K562 (cell line): ENCODE results near the gene FEV. TPM values are rescaled to one million over a fixed set of nuclear protein-coding genes. Genes with fewer than 3 reads are reported as not detected.

Experiments used
- ARID4B ChIP-seq: sonication (generic); formaldehyde crosslinking; IDR thresholded peaks from 2 replicates; pipeline ENCODE4 v1.8.0; 2022; ENCODE audit warnings: mild to moderate bottlenecking, missing genetic modification reagents
- CXXC5 ChIP-seq: fragments of 250-450 bp; sonication (Bioruptor Pico); IDR thresholded peaks from 2 replicates; pipeline ENCODE4 v1.8.0; 2022; ENCODE audit warnings: inconsistent platforms, mild to moderate bottlenecking, moderate library complexity
- DMBX1 ChIP-seq: fragments of 250-450 bp; sonication (Bioruptor Pico); IDR thresholded peaks from 2 replicates; pipeline ENCODE4 v1.8.0; 2022; ENCODE audit warnings: inconsistent platforms, mild to moderate bottlenecking, moderate library complexity, borderline replicate concordance
- IFI16 ChIP-seq: fragments of 250-450 bp; sonication (Bioruptor Pico); IDR thresholded peaks from 2 replicates; pipeline ENCODE4 v2.1.2; 2022; ENCODE audit warnings: mild to moderate bottlenecking, inconsistent platforms
- KLF10 ChIP-seq: fragments of 250-450 bp; sonication (Bioruptor Pico); IDR thresholded peaks from 2 replicates; pipeline ENCODE4 v1.6.1; 2021; ENCODE audit warnings: matching md5 sums
- MBD1 ChIP-seq: fragments of 250-450 bp; sonication (Bioruptor Pico); IDR thresholded peaks from 2 replicates; pipeline ENCODE4 v1.8.0; 2022; ENCODE audit warnings: inconsistent platforms
- MEF2D ChIP-seq: conservative IDR thresholded peaks from 2 replicates; pipeline ENCODE4 v1.6.1; 2016; ENCODE audit warnings: low read depth, missing genetic modification characterization, missing compliant biosample characterization
- MTA1 ChIP-seq: fragments of 450-650 bp; IDR thresholded peaks from 2 replicates; pipeline ENCODE4 v1.6.1; 2017; ENCODE audit warnings: borderline replicate concordance
- NCOA4 ChIP-seq: fragments of 450-650 bp; IDR thresholded peaks from 2 replicates; pipeline ENCODE4 v1.6.1; 2018; ENCODE audit warnings: mild to moderate bottlenecking; ENCODE audit not compliant: partially characterized antibody
- NR2C1 ChIP-seq, 2 experiments: fragments of 450-650 bp; IDR thresholded peaks; 2 replicates each; pipeline ENCODE4 v1.6.1; 2017; ENCODE audit warnings: mild to moderate bottlenecking in 2 of 2, antibody characterized with exemption in 1 of 2, inconsistent platforms in 1 of 2, missing compliant biosample characterization in 1 of 2, missing genetic modification characterization in 1 of 2
- PBX2 ChIP-seq, 2 experiments: IDR thresholded peaks in 1 of 2; conservative IDR thresholded peaks in 1 of 2; 2 replicates each; pipeline ENCODE4 v1.6.1; 2016; ENCODE audit warnings: low read depth in 2 of 2, mild to moderate bottlenecking in 1 of 2, missing compliant biosample characterization in 1 of 2, missing genetic modification characterization in 1 of 2, moderate library complexity in 1 of 2
- POLR2B ChIP-seq: fragments of 450-650 bp; IDR thresholded peaks from 2 replicates; pipeline ENCODE4 v1.6.1; 2018; ENCODE audit warnings: low read depth; ENCODE audit not compliant: partially characterized antibody
- RCOR1 ChIP-seq, 2 experiments: IDR thresholded peaks; 2 replicates each; pipeline ENCODE4 v1.6.1; 2012; ENCODE audit warnings: low read depth in 2 of 2, low read length in 2 of 2, borderline replicate concordance in 1 of 2, improper control_type of control experiment in 1 of 2
- SRSF3 ChIP-seq: fragments of 200-400 bp; formaldehyde crosslinking; IDR thresholded peaks from 2 replicates; pipeline ENCODE4 v1.6.1; 2016; ENCODE audit warnings: mild to moderate bottlenecking, low read length, moderate library complexity; ENCODE audit not compliant: insufficient read depth
- XRCC5 ChIP-seq: fragments of 200-400 bp; formaldehyde crosslinking; IDR thresholded peaks from 2 replicates; pipeline ENCODE4 v1.6.1; 2017; ENCODE audit warnings: low read depth, mild to moderate bottlenecking, low read length
- ZNF23 ChIP-seq: fragments of 250-450 bp; sonication (Bioruptor Pico); IDR thresholded peaks from 2 replicates; pipeline ENCODE4 v1.4.0; 2020; ENCODE audit warnings: mild to moderate bottlenecking
- ZNF511 ChIP-seq: sonication (generic); formaldehyde crosslinking; IDR thresholded peaks from 2 replicates; pipeline ENCODE4 v1.8.0; 2022; ENCODE audit warnings: mild to moderate bottlenecking, missing genetic modification reagents
- polyA plus RNA-seq, 8 experiments: library from polyadenylated mRNA; depleted of rRNA in 4 of 8; stranded (reverse) in 5 of 8; unstranded in 3 of 8; fragments of >200 nt; fragmentation: Nextera tagmentation in 2 of 8; fragmentation: Illumina TruSeq in 1 of 8; extraction: Ambion mirVana in 2 of 8; extraction: Trizol in 1 of 8; gene quantifications; 2 replicates each; pipeline versions ENCODE4 v1.2.1 to v1.2.3, GENCODE V29; 2011 to 2014; ENCODE audit warnings: inconsistent platforms in 1 of 8, missing spikeins in 1 of 8
- total RNA-seq, 7 experiments: library from RNA; depleted of rRNA in 6 of 7; stranded (reverse); fragments of >200 nt in 6 of 7; fragmentation: Illumina TruSeq in 2 of 7; extraction: Trizol in 2 of 7; gene quantifications; 2 replicates each; pipeline versions ENCODE4 v1.2.1 to v1.2.3, GENCODE V29; 2011 to 2021; ENCODE audit warnings: low replicate concordance in 1 of 7

FEV gene
- total and polyA plus RNA-seq, 9 of the 15 experiments (the other 6 are each of a cell fraction or from before 2014, with no cell fraction given): 0.08 to 1.6 (median 0.62) TPM; not detected in 1

- TF ChIP-seq PBX2 (CRISPR knock-in tag; IDR thresholded peaks at IDR 0.05; ENCODE audit: low read depth) (no peak), PBX2 (tag; conservative IDR thresholded peaks at IDR 0.05; ENCODE audit: low read depth) (peak; percentile 48), ARID4B (CRISPR knock-in tag) (peak; percentile 73), XRCC5 (no peak), ZNF23 (no peak), DMBX1 (peak; percentile 37; the same call in 1 of the 2 replicates), MEF2D (tag) (no peak), POLR2B (no peak), MBD1 (CRISPR knock-in tag) (no peak), MTA1 (no peak), NCOA4 (no peak), KLF10 (CRISPR knock-in tag) (no peak), NR2C1 (IDR thresholded peaks at IDR 0.05) (no peak), NR2C1 (tag; IDR thresholded peaks at IDR 0.05) (no peak), IFI16 (no peak), CXXC5 (CRISPR knock-in tag) (peak; percentile 41; the same call in 1 of the 2 replicates), SRSF3 (no peak), RCOR1 (IDR thresholded peaks at IDR 0.05; ENCODE audit: borderline replicate concordance in 1 of 2, low read depth in 2 of 2, low read length in 2 of 2) (peak in 1 of 2 experiments; percentile 56; a peak in 1 of 4 replicates), ZNF511 (CRISPR knock-in tag) (peak; percentile 95)
Observed at GRCh38 chr2:218962859-218963492, 22.0 kb downstream of the FEV start (continued).
